Activated CD4-positive, alpha-beta T cell treated with anti-CD3 and anti-CD28 coated beads for 36 hours (primary cell): ENCODE results near the gene BUD31. TPM values are rescaled to one million over a fixed set of nuclear protein-coding genes. Genes with fewer than 3 reads are reported as not detected.
"Not testable (repeated sequence)": the region's sequence is repeated elsewhere in the genome, so short reads cannot be mapped to it uniquely, and the experiment has no call there.

ENCODE experiments used
- ATAC-seq: fragments of 200-7000 bp; cut with Tn5 transposase; one replicate; pipeline ENCODE4 v1.10.0; 2021; ENCODE audit warnings: mild to moderate bottlenecking, moderate library complexity
- CTCF ChIA-PET: fragments of 350-600 bp; sonication (Branson Sonifier 250); formaldehyde crosslinking; loops from one replicate; lab custom pipeline; 2021; ENCODE audit warnings: antibody characterized with exemption; lab: Charles Lee
- POLR2A ChIA-PET: fragments of 350-600 bp; sonication (Branson Sonifier 250); formaldehyde crosslinking; loops from one replicate; lab custom pipeline; 2021; ENCODE audit warnings: antibody characterized with exemption, inconsistent platforms; lab: Charles Lee
- DNase-seq: peaks from one replicate; pipeline ENCODE4 v3.0.0-alpha.2; 2020
- H3K27ac Mint-ChIP-seq: one replicate; pipeline ENCODE4 v1.8.0; 2021; ENCODE audit warnings: mixed read lengths
- H3K27me3 Mint-ChIP-seq: one replicate; pipeline ENCODE4 v1.8.0; 2021; ENCODE audit warnings: mixed read lengths
- H3K36me3 Mint-ChIP-seq: one replicate; pipeline ENCODE4 v1.8.0; 2021; ENCODE audit warnings: low read depth, mixed read lengths
- H3K4me1 Mint-ChIP-seq: one replicate; pipeline ENCODE4 v1.8.0; 2021; ENCODE audit warnings: mixed read lengths
- H3K4me3 Mint-ChIP-seq: one replicate; pipeline ENCODE4 v1.8.0; 2021; ENCODE audit warnings: mild to moderate bottlenecking, moderate library complexity, mixed read lengths
- H3K9me3 Mint-ChIP-seq: one replicate; pipeline ENCODE4 v1.8.0; 2021; ENCODE audit warnings: low read depth, mixed read lengths
- intact Hi-C, 2 experiments: fragments of 100-400 bp; cut with DNase I in 1 of 2; cut with micrococcal nuclease in 1 of 2; formaldehyde crosslinking; loops; one replicate each; pipeline versions ENCODE4 v1.14.2 to v1.15.1; 2022 to 2024; cut with DNase I, micrococcal nuclease
- total RNA-seq, 2 experiments: library from RNA; stranded (reverse); gene quantifications; one replicate each; pipeline ENCODE4 v1.2.3, GENCODE V29; 2021

Gene BUD31
- total RNA-seq, 2 experiments from 2014 or later = 140 to 190 TPM

DNA sequence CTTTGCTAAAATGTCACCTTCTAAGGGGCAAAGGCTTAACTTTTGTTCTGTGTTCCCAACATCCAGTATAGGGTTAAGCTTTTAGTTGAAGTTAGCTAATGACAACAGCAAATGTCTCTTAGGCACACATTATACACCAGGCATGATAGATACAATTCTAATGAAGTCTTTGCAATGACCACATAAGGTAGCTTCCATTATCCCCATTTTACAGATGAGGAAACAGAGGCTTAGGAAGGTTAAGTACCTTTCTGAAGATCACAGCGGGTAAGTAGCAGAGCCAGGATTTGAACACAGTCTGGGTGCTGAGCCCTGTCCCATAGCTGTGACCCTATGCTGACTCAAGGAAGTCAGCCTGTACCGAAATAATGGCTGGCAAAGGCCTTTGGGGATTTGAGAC, 1.9 kb downstream of the BUD31 start:
- POLR2A ChIA-PET = no interaction called here
- CTCF ChIA-PET = interaction anchor here (0.8 to 1.6 kb wide), 2 partner anchors 9 to 24 kb away, joined by 3 to 6 read pairs; no protein-coding TSS in a partner anchor

DNA sequence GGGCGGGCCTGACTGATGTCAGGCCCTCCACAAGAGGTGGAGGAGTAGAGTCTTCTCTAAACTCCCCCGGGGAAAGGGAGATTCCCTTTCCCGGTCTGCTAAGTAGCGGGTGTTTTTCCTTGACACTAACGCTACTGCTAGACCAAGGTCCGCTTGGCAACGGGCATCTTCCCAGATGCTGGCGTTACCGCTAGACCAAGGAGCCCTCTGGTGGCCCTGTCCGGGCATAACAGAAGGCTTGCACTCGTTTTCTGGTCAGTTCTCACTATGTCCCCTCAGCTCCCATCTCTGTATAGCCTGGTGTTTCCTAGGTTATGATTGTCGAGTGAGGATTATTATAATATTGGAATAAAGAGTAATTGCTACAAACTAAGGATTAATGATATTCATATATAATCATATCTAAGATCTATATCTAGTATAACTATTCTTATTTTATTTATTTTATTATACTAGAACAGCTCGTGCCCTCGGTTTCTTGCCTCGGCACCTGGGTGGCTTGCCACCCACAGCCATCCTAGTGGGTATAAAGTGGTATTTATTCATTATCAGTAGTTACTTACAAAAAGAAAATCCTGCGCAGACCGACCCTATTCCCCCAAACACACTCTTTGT, 6.9 kb downstream of the BUD31 start:
- intact Hi-C loops = loop anchor here in 1 of 2 experiments (1.0 kb wide), 1 partner anchor 375 kb away; no protein-coding TSS in a partner anchor
- H3K4me3 Mint-ChIP-seq, ATAC-seq, H3K9me3 Mint-ChIP-seq, H3K27me3 Mint-ChIP-seq, POLR2A ChIA-PET: not testable (repeated sequence)
- CTCF ChIA-PET = interaction anchor here (0.6 to 1.3 kb wide), 9 partner anchors 8 to 775 kb away, joined by 3 to 8 read pairs (median 4); partner anchors contain the start of genes CPSF4 and PTCD1
- H3K27ac Mint-ChIP-seq = peak overlapping the region; percentile 81
- H3K36me3 Mint-ChIP-seq = peaks cover 71% of the 10 kb centered on the region
- peaks cover 14% of the 10 kb centered on the region for H3K4me1 Mint-ChIP-seq
- DNase-seq = peak; percentile 55

More for the DNA sequence above, 1.9 kb downstream of the BUD31 start:
- Mint-ChIP-seq H3K9me3 (no peaks in the 10 kb centered on the region), H3K4me3 (peak overlapping the region; percentile 90), H3K27me3 (no peaks in the 10 kb centered on the region), H3K36me3 (peaks cover 56% of the 10 kb centered on the region), H3K4me1 (peaks cover 30% of the 10 kb centered on the region), H3K27ac (peak overlapping the region; percentile 96)
- intact Hi-C loops = no loop called here
- no peak for ATAC-seq
- DNase-seq = no peak

- ChIA-PET CTCF (interaction anchor here (0.6 kb wide), 1 partner anchor 32 kb away, joined by 5 read pairs; no protein-coding TSS in a partner anchor), POLR2A (interaction anchor here (1.6 kb wide), 1 partner anchor 9 kb away, joined by 4 read pairs; the partner anchor contains the start of genes BUD31 and PDAP1)
- Mint-ChIP-seq H3K36me3 (peaks cover 57% of the 10 kb centered on the region), H3K4me3 (no peak overlapping the region), H3K27ac (no peak overlapping the region), H3K9me3 (no peaks in the 10 kb centered on the region), H3K27me3 (no peaks in the 10 kb centered on the region), H3K4me1 (peaks cover 7% of the 10 kb centered on the region)
- intact Hi-C loops = no loop called here
- ATAC-seq (no peak), DNase-seq (no peak)
These were observed 9.5 kb downstream of the BUD31 start for GRCh38 chr7:99418260-99418659.

- no peaks in the 10 kb centered on the region for H3K9me3 Mint-ChIP-seq
- ATAC-seq (no peak), DNase-seq (no peak)
- no peak overlapping the region for H3K27ac Mint-ChIP-seq
- H3K27me3 Mint-ChIP-seq = no peaks in the 10 kb centered on the region
- intact Hi-C loops = no loop called here
- CTCF ChIA-PET = interaction anchor here (1.3 kb wide), 1 partner anchor 13 kb away, joined by 6 read pairs; no protein-coding TSS in a partner anchor
- POLR2A ChIA-PET = interaction anchor here (0.6 to 2.6 kb wide), 3 partner anchors 10 to 586 kb away, joined by 3 to 13 read pairs (median 3); partner anchors contain the start of genes BUD31 and PDAP1
- H3K36me3 Mint-ChIP-seq = peaks cover 58% of the 10 kb centered on the region
- no peak overlapping the region for H3K4me3 Mint-ChIP-seq
- H3K4me1 Mint-ChIP-seq = peaks cover 7% of the 10 kb centered on the region
These were observed 10.7 kb downstream of the BUD31 start for GRCh38 chr7:99419323-99420021.

- ChIA-PET CTCF (interaction anchor here (1.3 kb wide), 1 partner anchor 13 kb away, joined by 6 read pairs; no protein-coding TSS in a partner anchor), POLR2A (interaction anchor here (0.7 to 2.6 kb wide), 3 partner anchors 11 to 204 kb away, joined by 3 to 13 read pairs (median 4); partner anchors contain the start of genes BUD31 and PDAP1)
- intact Hi-C loops = no loop called here
- Mint-ChIP-seq H3K27me3 (no peaks in the 10 kb centered on the region), H3K4me3 (no peak overlapping the region), H3K27ac (no peak overlapping the region), H3K36me3 (peaks cover 52% of the 10 kb centered on the region), H3K4me1 (peaks cover 5% of the 10 kb centered on the region), H3K9me3 (no peaks in the 10 kb centered on the region)
- no peak for ATAC-seq
- DNase-seq = no peak
These were observed 11.4 kb downstream of the BUD31 start for GRCh38 chr7:99420213-99420612.

DNA sequence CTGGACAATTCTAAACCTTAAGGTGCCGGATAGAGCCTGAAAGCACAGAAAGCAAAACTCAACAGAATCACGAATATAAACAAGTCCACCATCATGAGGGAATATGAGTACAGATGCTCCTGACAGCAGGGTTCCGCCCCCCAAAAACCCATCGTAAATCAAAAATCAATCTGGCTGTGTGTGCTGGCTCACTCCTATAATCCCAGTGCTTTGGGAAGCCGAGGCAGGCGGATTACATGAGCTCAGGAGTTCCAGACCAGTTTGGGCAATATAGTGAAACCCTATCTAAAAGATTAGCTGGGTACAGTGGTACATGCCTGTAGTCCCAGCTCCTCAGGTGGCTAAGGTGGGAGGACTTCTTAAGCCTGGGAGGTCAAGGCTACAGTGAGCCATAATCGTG, 12.2 kb downstream of the BUD31 start:
- ATAC-seq (no peak), DNase-seq (no peak)
- CTCF ChIA-PET = interaction anchor here (1.3 kb wide), 1 partner anchor 14 kb away, joined by 6 read pairs; no protein-coding TSS in a partner anchor
- Mint-ChIP-seq H3K36me3 (peaks cover 52% of the 10 kb centered on the region), H3K4me3 (no peak overlapping the region), H3K4me1 (peaks cover 2% of the 10 kb centered on the region), H3K27me3 (no peaks in the 10 kb centered on the region), H3K27ac (no peak overlapping the region), H3K9me3 (no peaks in the 10 kb centered on the region)
- intact Hi-C loops = no loop called here
- POLR2A ChIA-PET = interaction anchor here (0.7 to 2.6 kb wide), 3 partner anchors 12 to 71 kb away, joined by 3 to 13 read pairs (median 4); partner anchors contain the start of genes BUD31 and PDAP1

- Mint-ChIP-seq H3K36me3 (peaks cover 43% of the 10 kb centered on the region), H3K27ac (no peak overlapping the region), H3K27me3 (no peaks in the 10 kb centered on the region), H3K9me3 (no peaks in the 10 kb centered on the region), H3K4me1 (no peaks in the 10 kb centered on the region), H3K4me3 (no peak overlapping the region)
- ATAC-seq (no peak), DNase-seq (no peak)
- ChIA-PET CTCF (interaction anchor here (0.6 kb wide), 1 partner anchor 431 kb away, joined by 3 read pairs; no protein-coding TSS in a partner anchor), POLR2A (interaction anchor here (0.6 kb wide), 1 partner anchor 20 kb away, joined by 3 read pairs; no protein-coding TSS in a partner anchor)
- intact Hi-C loops = no loop called here
These were observed 13.4 kb downstream of the BUD31 start for GRCh38 chr7:99422186-99422585.

GRCh38 chr7:99422625-99423024, 13.9 kb downstream of the BUD31 start:
- Mint-ChIP-seq H3K4me1 (no peaks in the 10 kb centered on the region), H3K36me3 (peaks cover 39% of the 10 kb centered on the region), H3K4me3 (no peak overlapping the region), H3K27ac (no peak overlapping the region), H3K9me3 (no peaks in the 10 kb centered on the region), H3K27me3 (no peaks in the 10 kb centered on the region)
- no peak for ATAC-seq
- intact Hi-C loops = no loop called here
- no peak for DNase-seq
- CTCF ChIA-PET = interaction anchor here (0.6 kb wide), 1 partner anchor 431 kb away, joined by 3 read pairs; no protein-coding TSS in a partner anchor
- POLR2A ChIA-PET = interaction anchor here (0.6 kb wide), 2 partner anchors 14 to 20 kb away, joined by 3 read pairs; partner anchors contain the start of genes BUD31 and PDAP1

DNA sequence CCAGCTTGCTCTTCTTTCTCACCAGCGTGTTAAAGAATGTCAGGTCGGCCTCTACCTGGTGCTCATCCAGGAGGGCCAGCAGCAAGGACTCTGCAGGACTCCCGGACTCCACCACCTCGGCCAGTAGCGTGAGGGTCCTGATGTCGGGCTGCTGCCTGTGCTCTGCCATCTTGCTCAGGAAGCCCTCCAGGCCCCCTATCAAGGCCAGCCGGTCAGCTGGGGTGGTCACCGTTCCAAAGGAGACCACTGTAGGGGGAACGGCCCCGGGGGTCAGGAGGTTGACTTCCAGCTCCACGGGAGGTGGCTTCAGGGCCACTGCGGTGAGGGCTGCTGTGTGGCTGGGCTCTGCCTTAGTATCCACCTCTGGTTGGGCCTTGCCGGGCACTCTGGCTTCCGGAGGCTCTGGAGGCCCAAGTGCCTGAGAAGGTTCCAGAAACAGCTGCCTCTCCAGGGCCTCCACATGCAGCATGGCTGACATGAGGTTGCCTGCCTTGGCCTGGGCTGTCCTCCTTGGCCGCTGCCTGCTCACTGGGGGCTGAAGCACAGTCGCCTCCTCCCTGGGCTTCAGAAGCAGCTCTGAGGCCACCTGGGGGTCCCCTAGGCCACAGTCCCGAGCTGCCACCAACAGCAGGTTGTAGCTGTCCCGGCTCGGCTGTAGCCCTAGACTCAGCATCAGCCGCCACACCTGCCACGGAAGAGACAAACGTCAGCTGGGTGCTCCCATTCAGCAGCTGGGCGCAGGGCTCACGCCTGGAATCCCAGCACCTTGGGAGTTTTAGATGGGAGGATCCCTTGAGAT, 16.4 kb downstream of the BUD31 start:
- CTCF ChIA-PET = interaction anchor here (1.2 kb wide), 1 partner anchor 23 kb away, joined by 3 read pairs; no protein-coding TSS in a partner anchor
- H3K36me3 Mint-ChIP-seq = peaks cover 25% of the 10 kb centered on the region
- H3K4me3 Mint-ChIP-seq = no peak overlapping the region
- no peak overlapping the region for H3K27ac Mint-ChIP-seq
- ATAC-seq (no peak), DNase-seq (no peak)
- H3K27me3 Mint-ChIP-seq = no peaks in the 10 kb centered on the region
- POLR2A ChIA-PET = interaction anchor here (0.6 kb wide), 1 partner anchor 18 kb away, joined by 3 read pairs; no protein-coding TSS in a partner anchor
- intact Hi-C loops = no loop called here
- no peaks in the 10 kb centered on the region for H3K9me3 Mint-ChIP-seq
- H3K4me1 Mint-ChIP-seq = peaks cover 5% of the 10 kb centered on the region

DNA sequence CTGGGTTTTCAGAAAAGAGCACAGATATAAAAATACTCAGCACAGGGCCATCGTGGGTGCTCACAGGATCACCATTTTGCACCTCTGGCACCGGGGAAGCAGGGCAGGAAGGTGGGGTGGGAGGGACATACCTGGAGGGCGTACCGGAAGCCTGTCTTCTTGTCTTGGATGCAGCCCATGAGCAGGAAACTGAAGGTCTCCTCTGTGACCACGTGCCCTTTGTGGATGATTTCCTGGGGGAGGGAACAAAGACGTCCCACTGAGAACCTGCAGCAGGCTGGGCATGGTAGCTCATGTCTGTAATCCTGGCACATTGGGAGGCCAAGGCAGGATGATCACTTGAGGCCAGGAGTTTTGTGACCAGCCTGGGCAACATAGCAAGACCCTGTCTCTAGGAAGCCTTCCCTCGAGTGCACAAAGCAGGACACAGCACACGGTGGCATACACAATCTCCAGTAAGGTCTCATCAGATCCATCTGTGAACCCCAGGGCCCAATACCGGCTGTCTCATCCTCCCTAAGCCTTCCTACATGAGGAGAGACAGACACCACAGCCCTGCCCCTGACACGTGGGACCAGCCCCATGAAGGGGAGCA, 20.3 kb downstream of the BUD31 start:
- peaks cover 5% of the 10 kb centered on the region for H3K4me1 Mint-ChIP-seq
- H3K9me3 Mint-ChIP-seq = no peaks in the 10 kb centered on the region
- intact Hi-C loops = no loop called here
- no peaks in the 10 kb centered on the region for H3K27me3 Mint-ChIP-seq
- POLR2A ChIA-PET = interaction anchor here (0.6 kb wide), 1 partner anchor 10 kb away, joined by 3 read pairs; no protein-coding TSS in a partner anchor
- peaks cover 16% of the 10 kb centered on the region for H3K36me3 Mint-ChIP-seq
- no peak overlapping the region for H3K27ac Mint-ChIP-seq
- ATAC-seq = peak; percentile 39
- CTCF ChIA-PET = no interaction called here
- DNase-seq = no peak
- no peak overlapping the region for H3K4me3 Mint-ChIP-seq
